OCI-M2 (cell line): ENCODE results near the gene CD9.
"Not testable (repeated sequence)": the region's sequence is repeated elsewhere in the genome, so short reads cannot be mapped to it uniquely, and the experiment has no call there.

Source experiments
- DNase-seq: peaks from one replicate; lab custom pipeline; 2025; ENCODE audit not compliant: unreplicated experiment; lab: John Stamatoyannopoulos, UW

Gene CD9

GRCh38 chr12:6178981-6179761 is 21.0 kb upstream of the CD9 start:
- DNase-seq, result no peak

- no peak for DNase-seq
Observed at GRCh38 chr12:6180268-6181051, 19.7 kb upstream of the CD9 start.

- DNase-seq, result no peak
Observed at GRCh38 chr12:6181166-6181565, 19.0 kb upstream of the CD9 start.

- DNase-seq, result no peak
Observed at GRCh38 chr12:6181583-6182278, 18.5 kb upstream of the CD9 start.

- DNase-seq, result no peak
Observed at GRCh38 chr12:6182279-6182898, 17.8 kb upstream of the CD9 start.

GRCh38 chr12:6183689-6184428 is 16.3 kb upstream of the CD9 start:
- no peak for DNase-seq

GRCh38 chr12:6185961-6186827 is 14.0 kb upstream of the CD9 start:
- no peak for DNase-seq

- no peak for DNase-seq
Observed at GRCh38 chr12:6187948-6188793, 12.0 kb upstream of the CD9 start.

- no peak for DNase-seq
Observed at GRCh38 chr12:6189028-6189427, 11.2 kb upstream of the CD9 start.

GRCh38 chr12:6189952-6190598 is 10.1 kb upstream of the CD9 start:
- DNase-seq, result not testable (repeated sequence)

- DNase-seq, result not testable (repeated sequence)
Observed at GRCh38 chr12:6190767-6191530, 9.3 kb upstream of the CD9 start.

GRCh38 chr12:6192604-6193380 is 7.4 kb upstream of the CD9 start:
- no peak for DNase-seq

- no peak for DNase-seq
Observed at GRCh38 chr12:6193853-6194815, 6.1 kb upstream of the CD9 start.

GRCh38 chr12:6195665-6196535 is 4.3 kb upstream of the CD9 start:
- peak; percentile 1 for DNase-seq

- no peak for DNase-seq
Observed at GRCh38 chr12:6198051-6198450, 2.1 kb upstream of the CD9 start.
